ENCODE data around the gene SLC6A13.

The SLC6A13 gene

GRCh38 chr12:211639-212414, 50.8 kb downstream of the SLC6A13 start:
- TF ChIP-seq CSRNP3 (CRISPR knock-in tag; IDR thresholded peaks at IDR 0.05) (no peak), RARB (CRISPR knock-in tag; IDR thresholded peaks at IDR 0.05) (no peak), TCF4 (CRISPR knock-in tag; IDR thresholded peaks at IDR 0.05; ENCODE audit: borderline replicate concordance) (no peak), POU6F1 (CRISPR knock-in tag; IDR thresholded peaks at IDR 0.05; ENCODE audit: borderline replicate concordance, low read depth) (no peak), ZNF565 (CRISPR knock-in tag; conservative IDR thresholded peaks at IDR 0.05; ENCODE audit: low read depth) (no peak), BACH2 (CRISPR knock-in tag; IDR thresholded peaks at IDR 0.05; ENCODE audit: borderline replicate concordance) (no peak), ESRRG (CRISPR knock-in tag; IDR thresholded peaks at IDR 0.05) (no peak), PPARA (CRISPR knock-in tag; IDR thresholded peaks at IDR 0.05; ENCODE audit: borderline replicate concordance) (no peak), ZFP30 (CRISPR knock-in tag; IDR thresholded peaks at IDR 0.05) (no peak), GLIS3 (CRISPR knock-in tag; IDR thresholded peaks at IDR 0.05) (no peak), OSR1 (CRISPR knock-in tag; IDR thresholded peaks at IDR 0.05) (no peak), TSHZ2 (CRISPR knock-in tag; IDR thresholded peaks at IDR 0.05) (no peak), ZNF8 (CRISPR knock-in tag; IDR thresholded peaks at IDR 0.05) (no peak), SNAI2 (CRISPR knock-in tag; IDR thresholded peaks at IDR 0.05) (no peak), ZNF70 (CRISPR knock-in tag; IDR thresholded peaks at IDR 0.05) (no peak), ISL1 (CRISPR knock-in tag; IDR thresholded peaks at IDR 0.05) (no peak), CSDC2 (CRISPR knock-in tag; IDR thresholded peaks at IDR 0.05) (no peak)
- no peak for ATAC-seq

- TF ChIP-seq OSR1 (CRISPR knock-in tag; IDR thresholded peaks at IDR 0.05) (no peak), TOX (CRISPR knock-in tag; IDR thresholded peaks at IDR 0.05; ENCODE audit: borderline replicate concordance) (no peak), CSDC2 (CRISPR knock-in tag; IDR thresholded peaks at IDR 0.05) (no peak), TCF4 (CRISPR knock-in tag; IDR thresholded peaks at IDR 0.05; ENCODE audit: borderline replicate concordance) (no peak), ISL1 (CRISPR knock-in tag; IDR thresholded peaks at IDR 0.05) (no peak), ZC3H10 (CRISPR knock-in tag; IDR thresholded peaks at IDR 0.05) (no peak), ZFP3 (CRISPR knock-in tag; IDR thresholded peaks at IDR 0.05) (no peak), ESRRG (CRISPR knock-in tag; IDR thresholded peaks at IDR 0.05) (no peak), TSHZ2 (CRISPR knock-in tag; IDR thresholded peaks at IDR 0.05) (no peak), POU6F1 (CRISPR knock-in tag; IDR thresholded peaks at IDR 0.05; ENCODE audit: borderline replicate concordance, low read depth) (no peak), BACH2 (CRISPR knock-in tag; IDR thresholded peaks at IDR 0.05; ENCODE audit: borderline replicate concordance) (no peak), ZNF8 (CRISPR knock-in tag; IDR thresholded peaks at IDR 0.05) (no peak), PPARA (CRISPR knock-in tag; IDR thresholded peaks at IDR 0.05; ENCODE audit: borderline replicate concordance) (no peak), GLIS3 (CRISPR knock-in tag; IDR thresholded peaks at IDR 0.05) (no peak), CSRNP3 (CRISPR knock-in tag; IDR thresholded peaks at IDR 0.05) (no peak), SNAI2 (CRISPR knock-in tag; IDR thresholded peaks at IDR 0.05) (no peak), RARB (CRISPR knock-in tag; IDR thresholded peaks at IDR 0.05) (no peak), ZNF70 (CRISPR knock-in tag; IDR thresholded peaks at IDR 0.05) (no peak)
- no peak for ATAC-seq
Observed at GRCh38 chr12:211142-211465, 51.5 kb downstream of the SLC6A13 start.

Measured in SK-N-SH treated with all-trans-retinoic acid at 6 μM for 48 hours (cell line).